ENCODE measurements around the gene PPP1R26. TPM values are rescaled to one million over a fixed set of nuclear protein-coding genes. Genes with fewer than 3 reads are reported as not detected.

PPP1R26 gene
- total and polyA plus RNA-seq, 2 of the 4 experiments (the other 2 are of a cell fraction), result 3.8 to 5.6 TPM

DNA sequence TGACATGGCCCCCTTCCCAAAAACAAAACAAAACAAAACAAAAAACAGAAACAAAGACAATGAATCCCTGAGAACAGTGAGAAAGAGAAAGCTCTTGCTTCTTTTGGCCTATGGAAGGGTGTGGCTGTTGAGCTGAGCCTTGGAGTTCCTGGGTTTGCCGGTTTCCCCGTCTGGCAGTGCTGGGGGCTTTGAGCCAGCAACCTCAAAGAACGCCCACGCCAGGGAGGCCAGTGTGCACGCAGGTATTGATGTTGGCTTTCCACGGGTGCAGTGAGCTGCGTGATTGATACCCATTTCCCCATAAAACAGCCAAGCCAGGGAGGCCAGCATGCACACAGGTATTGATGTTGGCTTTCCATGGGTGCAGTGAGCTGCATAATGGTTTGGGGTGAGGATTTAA is 33.3 kb downstream of the PPP1R26 start:
- Histone ChIP-seq H3K18ac (ENCODE audit: low read depth, low read length) (no peak overlapping the region), H3K9me3 (ENCODE audit: control insufficient read depth, insufficient read depth, low read length) (no peaks in the 10 kb centered on the region), H2AK9ac (replicated peaks; ENCODE audit: low read depth, low read length, poor library complexity) (peak overlapping the region; percentile 16), H3K36me3 (ENCODE audit: control insufficient read depth, insufficient read depth, low read length) (no peaks in the 10 kb centered on the region), H3K23ac (ENCODE audit: low read depth, low read length) (no peak overlapping the region), H3K4ac (ENCODE audit: low read depth, low read length) (no peak overlapping the region), H3K27ac (ENCODE audit: insufficient read depth, low read length) (no peak overlapping the region), H2BK5ac (ENCODE audit: low read depth, low read length, poor library complexity, severe bottlenecking) (no peak overlapping the region), H2AFZ (replicated peaks; ENCODE audit: low read length, poor library complexity) (no peak overlapping the region), H4K8ac (ENCODE audit: low read depth in 2 of 2, low read length in 2 of 2) (no peak overlapping the region), H2BK120ac (ENCODE audit: low read depth, low read length) (no peak overlapping the region), H4K20me1 (ENCODE audit: insufficient read depth, low read length) (no peaks in the 10 kb centered on the region), H3K4me2 (ENCODE audit: low read depth, low read length) (no peak overlapping the region), H3K14ac (replicated peaks; ENCODE audit: low read depth, low read length) (no peak overlapping the region), H3K56ac (ENCODE audit: extremely low read depth, insufficient read depth, low read length) (no peak overlapping the region), H3K9me1 (ENCODE audit: insufficient read depth, low read length) (no peaks in the 10 kb centered on the region), H2BK20ac (ENCODE audit: low read depth, low read length) (no peak overlapping the region), H3K27me3 (ENCODE audit: control insufficient read depth, insufficient read depth, low read length) (peaks cover 5% of the 10 kb centered on the region; the same call in 1 of the 2 replicates), H2AK5ac (ENCODE audit: low read depth, low read length) (no peak overlapping the region), H4K5ac (ENCODE audit: low read depth, low read length) (no peak overlapping the region), H3K4me1 (ENCODE audit: control insufficient read depth, insufficient read depth, low read length) (no peaks in the 10 kb centered on the region), H4K91ac (ENCODE audit: insufficient read depth, low read depth, low read length) (no peak overlapping the region), H2BK15ac (ENCODE audit: low read depth, low read length) (no peak overlapping the region), H3K4me3 (ENCODE audit: insufficient read depth, low read depth, low read length) (no peak overlapping the region), H3K79me1 (ENCODE audit: low read depth in 1 of 2, low read length in 2 of 2) (no peaks in the 10 kb centered on the region), H3K9ac (ENCODE audit: low read depth, low read length) (no peak overlapping the region)
- ChIA-PET CTCF (no interaction called here), POLR2A (ENCODE audit: unreplicated experiment) (interaction anchor here (0.6 kb wide), 1 partner anchor 16 kb away, joined by 3 read pairs; no protein-coding TSS in a partner anchor)
- intact Hi-C loops (cut with micrococcal nuclease) (no loop called here), in situ Hi-C loops (cut with MboI; ENCODE audit: low sequenced_read_pairs) (no loop called here), dilution Hi-C loops (cut with HindIII; ENCODE audit: low sequenced_read_pairs, unreplicated experiment) (no loop called here)
- TF ChIP-seq, protein P1, sequence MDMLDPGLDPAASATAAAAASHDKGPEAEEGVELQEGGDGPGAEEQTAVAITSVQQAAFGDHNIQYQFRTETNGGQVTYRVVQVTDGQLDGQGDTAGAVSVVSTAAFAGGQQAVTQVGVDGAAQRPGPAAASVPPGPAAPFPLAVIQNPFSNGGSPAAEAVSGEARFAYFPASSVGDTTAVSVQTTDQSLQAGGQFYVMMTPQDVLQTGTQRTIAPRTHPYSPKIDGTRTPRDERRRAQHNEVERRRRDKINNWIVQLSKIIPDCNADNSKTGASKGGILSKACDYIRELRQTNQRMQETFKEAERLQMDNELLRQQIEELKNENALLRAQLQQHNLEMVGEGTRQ (IDR thresholded peaks at IDR 0.05; ENCODE audit: low read depth, low read length), result no peak
- TF ChIP-seq NFE2L2 (IDR thresholded peaks at IDR 0.05; ENCODE audit: low read depth, low read length) (no peak), FOS (IDR thresholded peaks at IDR 0.05; ENCODE audit: low read depth, low read length) (no peak), MAFK (IDR thresholded peaks at IDR 0.05; ENCODE audit: low read depth, low read length) (no peak), RCOR1 (IDR thresholded peaks at IDR 0.05; ENCODE audit: insufficient replicate concordance, low read length) (no peak)
- BruUV-seq (replicated peaks), result no TSS peak
- 50% methylated on average over 2 of the region's 7 CpGs; no CpG with 5 or more reads in 1 of the 2 experiments for WGBS, 2 experiments (ENCODE audit: extremely low coverage in 2 of 2, insufficient read length in 1 of 2)
- ATAC-seq (ENCODE audit: low read depth) (peak; percentile 44), DNase-seq (peak; percentile 6)
